GM12878 (cell line): ENCODE data around the gene SNRPA1. TPM values are rescaled to one million over a fixed set of nuclear protein-coding genes. Genes with fewer than 3 reads are reported as not detected.

Experiments used
- ATAC-seq: fragments of 200-7000 bp; cut with Tn5 transposase; 3 replicates; pipeline ENCODE4 v1.9.1; 2020; ENCODE audit warnings: mild to moderate bottlenecking, moderate library complexity
- BruUV-seq: library from RNA; stranded (reverse); fragments of 400-500 nt; replicated peaks from 2 replicates; lab custom pipeline; 2021; lab: Mats Ljungman, UMichigan
- CTCF ChIA-PET: fragments of 300-600 bp; sonication (Branson Sonifier 250); formaldehyde crosslinking; extraction: SDS; loops from one replicate; lab custom pipeline; 2021; ENCODE audit warnings: inconsistent platforms; lab: Yijun Ruan, JAX
- POLR2A ChIA-PET: fragments of 350-600 bp; formaldehyde crosslinking; extraction: SDS; loops from one replicate; lab custom pipeline; 2021; ENCODE audit warnings: inconsistent platforms; lab: Charles Lee
- RAD21 ChIA-PET: fragments of 300-600 bp; sonication (Branson Sonifier 250); formaldehyde crosslinking; loops from one replicate; lab custom pipeline; 2023; ENCODE audit warnings: antibody characterized with exemption; ENCODE audit not compliant: unreplicated experiment; lab: Charles Lee
- SMC1A ChIA-PET: fragments of 300-600 bp; sonication (Branson Sonifier 250); formaldehyde crosslinking; loops from one replicate; lab custom pipeline; 2023; ENCODE audit not compliant: unreplicated experiment, uncharacterized antibody; lab: Charles Lee
- DNase-seq: peaks from one replicate; pipeline ENCODE4 v3.0.0-alpha.2; 2011; ENCODE audit warnings: low read depth, low spot score
- FAIRE-seq: peaks from 3 replicates; lab custom pipeline; 2011; peaks lifted over from hg19 to GRCh38; lab: Jason Lieb, UNC
- H2AFZ ChIP-seq: 2 replicates; pipeline ENCODE4 v1.6.0; 2011; ENCODE audit warnings: low read depth, low read length, control low read depth; ENCODE audit not compliant: control insufficient read depth
- H3K27ac ChIP-seq: 2 replicates; pipeline ENCODE4 v1.5.1; 2011; ENCODE audit warnings: control low read depth; ENCODE audit not compliant: control insufficient read depth, insufficient read depth
- H3K27me3 ChIP-seq, 2 experiments: replicated peaks in 1 of 2; 2 replicates each; pipeline versions ENCODE4 v1.6.0 to v1.6.1; 2011; ENCODE audit warnings: low read length in 1 of 2; ENCODE audit not compliant: control insufficient read depth in 2 of 2, insufficient read depth in 2 of 2
- H3K36me3 ChIP-seq, 2 experiments: 2 replicates each; pipeline ENCODE4 v1.5.1; 2011; ENCODE audit warnings: low read length in 1 of 2; ENCODE audit not compliant: control insufficient read depth in 2 of 2, insufficient read depth in 2 of 2
- H3K4me1 ChIP-seq: 2 replicates; pipeline ENCODE4 v1.6.1; 2011; ENCODE audit warnings: mild to moderate bottlenecking, low read length, moderate library complexity, mixed read lengths; ENCODE audit not compliant: control insufficient read depth, insufficient read depth
- H3K4me2 ChIP-seq: 2 replicates; pipeline ENCODE4 v1.6.0; 2011; ENCODE audit warnings: control low read depth; ENCODE audit not compliant: control insufficient read depth, insufficient read depth
- H3K4me3 ChIP-seq: fragments of 200-600 bp; sonication (generic); 2 replicates; pipeline ENCODE4 v1.5.1; 2016
- H3K79me2 ChIP-seq: 2 replicates; pipeline ENCODE4 v1.6.0; 2011; ENCODE audit warnings: low read length; ENCODE audit not compliant: control insufficient read depth, insufficient read depth
- H3K9ac ChIP-seq: 2 replicates; pipeline ENCODE4 v1.8.0; 2011; ENCODE audit warnings: low read length, control low read depth, mixed read lengths; ENCODE audit not compliant: control insufficient read depth, insufficient read depth
- H3K9me3 ChIP-seq: replicated peaks from 3 replicates; pipeline ENCODE4 v1.5.1; 2011; ENCODE audit warnings: mild to moderate bottlenecking, low read length; ENCODE audit not compliant: control insufficient read depth, insufficient read depth
- H4K20me1 ChIP-seq: 2 replicates; pipeline ENCODE4 v1.6.0; 2011; ENCODE audit not compliant: control insufficient read depth, insufficient read depth
- BCL11A ChIP-seq: IDR thresholded peaks from 2 replicates; pipeline ENCODE4 v1.6.1; 2011; ENCODE audit warnings: low read depth, low read length
- BRCA1 ChIP-seq: IDR thresholded peaks from 2 replicates; pipeline ENCODE4 v1.6.1; 2011; ENCODE audit warnings: low read depth, low read length, improper control_type of control experiment
- CHD4 ChIP-seq: fragments of 200-600 bp; sonication (generic); IDR thresholded peaks from 2 replicates; pipeline ENCODE4 v1.6.1; 2016; ENCODE audit warnings: mild to moderate bottlenecking
- ETV6 ChIP-seq, 2 experiments: fragments of 450-650 bp in 1 of 2; IDR thresholded peaks in 1 of 2; conservative IDR thresholded peaks in 1 of 2; 2 replicates each; pipeline ENCODE4 v1.6.1; 2014; ENCODE audit warnings: antibody characterized with exemption in 1 of 2, borderline replicate concordance in 1 of 2, low read depth in 1 of 2, mild to moderate bottlenecking in 1 of 2, moderate library complexity in 1 of 2
- HDAC6 ChIP-seq: fragments of 200-600 bp; sonication (generic); IDR thresholded peaks from one replicate; pipeline ENCODE4 v1.8.0; 2017; ENCODE audit warnings: antibody characterized with exemption; ENCODE audit not compliant: unreplicated experiment
- NFYA ChIP-seq: IDR thresholded peaks from 2 replicates; pipeline ENCODE4 v1.6.1; 2011; ENCODE audit warnings: low read depth, mild to moderate bottlenecking, low read length, improper control_type of control experiment, borderline replicate concordance
- NR2F1 ChIP-seq: fragments of 450-650 bp; conservative IDR thresholded peaks from 2 replicates; pipeline ENCODE4 v1.6.1; 2017; ENCODE audit warnings: mild to moderate bottlenecking
- POLR2AphosphoS2 ChIP-seq: IDR thresholded peaks from 2 replicates; pipeline ENCODE4 v1.6.1; 2011; ENCODE audit warnings: low read depth, mild to moderate bottlenecking, low read length, improper control_type of control experiment, moderate library complexity
- RB1 ChIP-seq: fragments of 450-650 bp; formaldehyde crosslinking; IDR thresholded peaks from 2 replicates; pipeline ENCODE4 v1.6.1; 2017; ENCODE audit warnings: mild to moderate bottlenecking, borderline replicate concordance
- SPI1 ChIP-seq: IDR thresholded peaks from 2 replicates; pipeline ENCODE4 v1.6.1; 2011; ENCODE audit warnings: low read depth, mild to moderate bottlenecking, low read length, moderate library complexity, borderline replicate concordance; ENCODE audit not compliant: insufficient read depth
- SREBF2 ChIP-seq: IDR thresholded peaks from 2 replicates; pipeline ENCODE4 v1.6.1; 2012; ENCODE audit warnings: mild to moderate bottlenecking, low read length
- WGBS: methylation state at CpG from one replicate; pipeline ENCODE4 v1.1.6; 2016; ENCODE audit warnings: low lambda C conversion rate; ENCODE audit not compliant: insufficient replicate concordance, insufficient coverage; ENCODE audit errors: missing lambda C conversion rate; 5-methylcytosine and 5-hydroxymethylcytosine counted together
- in situ Hi-C: fragments of 300-500 bp; cut with MboI; formaldehyde crosslinking; loops from 9 replicates; pipeline ENCODE4 v1.14.3; 2018; ENCODE audit warnings: mixed read lengths
- intact Hi-C: fragments of 100-400 bp; cut with micrococcal nuclease; formaldehyde crosslinking; loops from one replicate; pipeline ENCODE4 v1.14.2; 2022; ENCODE audit not compliant: unreplicated experiment
- polyA plus RNA-seq, 11 experiments: library from polyadenylated mRNA; depleted of rRNA in 4 of 11; unstranded in 6 of 11; stranded (reverse) in 5 of 11; fragments of >200 nt; fragmentation: Nextera tagmentation in 4 of 11; fragmentation: Illumina TruSeq in 1 of 11; extraction: Ambion mirVana in 4 of 11; extraction: Trizol in 1 of 11; gene quantifications; 1 replicate in 1 of 11; 2 replicates in 10 of 11; pipeline versions ENCODE4 v1.2.1 to v1.2.3, GENCODE V29; 2011 to 2016; ENCODE audit warnings: inconsistent platforms in 2 of 11, missing spikeins in 2 of 11, low read depth in 1 of 11
- total RNA-seq, 4 experiments: library from RNA; depleted of rRNA in 3 of 4; stranded (reverse); fragments of >200 nt in 3 of 4; fragmentation: Illumina TruSeq in 1 of 4; extraction: Trizol in 1 of 4; gene quantifications; 2 replicates each; pipeline versions ENCODE4 v1.2.1 to v1.2.3, GENCODE V29; 2013 to 2021
- TF ChIP-seq, protein P1 (sequence below): fragments of 450-650 bp; formaldehyde crosslinking; IDR thresholded peaks from 2 replicates; pipeline ENCODE4 v1.4.0; 2022; ENCODE audit warnings: mild to moderate bottlenecking, moderate library complexity
- TF ChIP-seq, protein P2 (sequence below): fragments of 450-650 bp; IDR thresholded peaks from 2 replicates; pipeline ENCODE4 v1.6.1; 2018; ENCODE audit warnings: borderline replicate concordance, mild to moderate bottlenecking; ENCODE audit not compliant: partially characterized antibody
- TF ChIP-seq, protein P3 (sequence below): IDR thresholded peaks from 2 replicates; pipeline ENCODE4 v1.6.1; 2011; ENCODE audit warnings: mild to moderate bottlenecking, low read depth, low read length, moderate library complexity; ENCODE audit not compliant: insufficient replicate concordance

The SNRPA1 gene
- total and polyA plus RNA-seq, 10 of the 15 experiments (the other 5 are each of a cell fraction or from before 2014, with no cell fraction given): 59.9 to 267 (median 161) TPM

DNA sequence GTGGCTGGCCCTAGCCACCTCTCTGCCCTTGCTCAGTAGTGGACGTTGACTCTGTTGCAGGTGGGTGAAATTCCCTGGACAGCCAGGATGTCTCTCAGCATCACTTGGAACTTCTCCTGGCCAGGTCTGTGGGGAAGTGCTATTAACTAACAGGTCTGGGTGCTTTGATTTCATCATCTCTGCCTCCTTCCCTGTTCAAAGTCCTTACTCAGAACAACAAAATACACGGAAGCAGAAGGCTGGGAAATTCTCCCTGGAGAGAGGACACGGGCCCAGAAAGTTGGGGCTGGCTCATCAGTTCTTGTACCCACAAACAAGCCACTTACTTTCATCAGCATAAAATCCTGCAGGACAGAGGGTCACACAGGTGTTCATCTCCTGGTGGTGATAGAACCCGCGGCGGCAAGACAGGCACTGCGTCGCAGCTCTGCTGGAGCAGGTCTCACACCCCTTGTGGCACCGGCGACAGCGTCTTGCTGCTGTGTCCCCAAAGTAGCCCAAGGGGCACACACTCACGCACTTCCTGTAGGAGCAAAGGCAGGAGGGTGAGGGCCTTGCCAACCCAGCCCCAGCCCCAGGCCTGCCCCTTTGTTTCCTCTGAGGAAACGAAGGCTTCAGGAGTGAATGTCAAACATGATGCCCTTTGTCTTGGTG is 29.6 kb upstream of the SNRPA1 start:
- intact Hi-C loops: no loop called here
- Histone ChIP-seq H3K9ac (no peak overlapping the region), H3K36me3 (no peaks in the 10 kb centered on the region), H3K27ac (no peak overlapping the region), H2AFZ (no peak overlapping the region), H4K20me1 (no peaks in the 10 kb centered on the region), H3K9me3 (no peaks in the 10 kb centered on the region), H3K27me3 (peaks cover 3 to 5% of the 10 kb centered on the region in 2 experiments)
- 53% methylated on average over 13 of the region's 13 CpGs for WGBS
- ATAC-seq: no peak
- CTCF ChIA-PET: interaction anchor here (1.2 kb wide), 1 partner anchor 317 kb away, joined by 3 read pairs; no protein-coding TSS in a partner anchor
- SMC1A ChIA-PET: no interaction called here
- TF ChIP-seq POLR2AphosphoS2 (no peak), ETV6 (conservative IDR thresholded peaks at IDR 0.05 in 1 of 2, IDR thresholded peaks at IDR 0.05 in 1 of 2; ENCODE audit: borderline replicate concordance in 1 of 2, low read depth in 1 of 2) (no peak), NR2F1 (no peak), HDAC6 (no peak), SPI1 (no peak), RB1 (no peak), BRCA1 (no peak), BCL11A (no peak), SREBF2 (no peak), CHD4 (no peak), NFYA (no peak)
- TF ChIP-seq, protein P1, sequence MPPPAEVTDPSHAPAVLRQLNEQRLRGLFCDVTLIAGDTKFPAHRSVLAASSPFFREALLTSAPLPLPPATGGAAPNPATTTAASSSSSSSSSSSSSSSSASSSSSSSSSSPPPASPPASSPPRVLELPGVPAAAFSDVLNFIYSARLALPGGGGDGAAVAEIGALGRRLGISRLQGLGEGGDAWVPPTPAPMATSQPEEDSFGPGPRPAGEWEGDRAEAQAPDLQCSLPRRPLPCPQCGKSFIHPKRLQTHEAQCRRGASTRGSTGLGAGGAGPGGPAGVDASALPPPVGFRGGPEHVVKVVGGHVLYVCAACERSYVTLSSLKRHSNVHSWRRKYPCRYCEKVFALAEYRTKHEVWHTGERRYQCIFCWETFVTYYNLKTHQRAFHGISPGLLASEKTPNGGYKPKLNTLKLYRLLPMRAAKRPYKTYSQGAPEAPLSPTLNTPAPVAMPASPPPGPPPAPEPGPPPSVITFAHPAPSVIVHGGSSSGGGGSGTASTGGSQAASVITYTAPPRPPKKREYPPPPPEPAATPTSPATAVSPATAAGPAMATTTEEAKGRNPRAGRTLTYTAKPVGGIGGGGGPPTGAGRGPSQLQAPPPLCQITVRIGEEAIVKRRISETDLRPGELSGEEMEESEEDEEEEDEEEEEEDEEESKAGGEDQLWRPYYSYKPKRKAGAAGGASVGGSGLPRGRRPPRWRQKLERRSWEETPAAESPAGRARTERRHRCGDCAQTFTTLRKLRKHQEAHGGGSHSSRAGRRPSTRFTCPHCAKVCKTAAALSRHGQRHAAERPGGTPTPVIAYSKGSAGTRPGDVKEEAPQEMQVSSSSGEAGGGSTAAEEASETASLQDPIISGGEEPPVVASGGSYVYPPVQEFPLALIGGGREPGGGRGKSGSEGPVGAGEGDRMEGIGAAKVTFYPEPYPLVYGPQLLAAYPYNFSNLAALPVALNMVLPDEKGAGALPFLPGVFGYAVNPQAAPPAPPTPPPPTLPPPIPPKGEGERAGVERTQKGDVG (CRISPR knock-in tag): no peak
- TF ChIP-seq, protein P2, sequence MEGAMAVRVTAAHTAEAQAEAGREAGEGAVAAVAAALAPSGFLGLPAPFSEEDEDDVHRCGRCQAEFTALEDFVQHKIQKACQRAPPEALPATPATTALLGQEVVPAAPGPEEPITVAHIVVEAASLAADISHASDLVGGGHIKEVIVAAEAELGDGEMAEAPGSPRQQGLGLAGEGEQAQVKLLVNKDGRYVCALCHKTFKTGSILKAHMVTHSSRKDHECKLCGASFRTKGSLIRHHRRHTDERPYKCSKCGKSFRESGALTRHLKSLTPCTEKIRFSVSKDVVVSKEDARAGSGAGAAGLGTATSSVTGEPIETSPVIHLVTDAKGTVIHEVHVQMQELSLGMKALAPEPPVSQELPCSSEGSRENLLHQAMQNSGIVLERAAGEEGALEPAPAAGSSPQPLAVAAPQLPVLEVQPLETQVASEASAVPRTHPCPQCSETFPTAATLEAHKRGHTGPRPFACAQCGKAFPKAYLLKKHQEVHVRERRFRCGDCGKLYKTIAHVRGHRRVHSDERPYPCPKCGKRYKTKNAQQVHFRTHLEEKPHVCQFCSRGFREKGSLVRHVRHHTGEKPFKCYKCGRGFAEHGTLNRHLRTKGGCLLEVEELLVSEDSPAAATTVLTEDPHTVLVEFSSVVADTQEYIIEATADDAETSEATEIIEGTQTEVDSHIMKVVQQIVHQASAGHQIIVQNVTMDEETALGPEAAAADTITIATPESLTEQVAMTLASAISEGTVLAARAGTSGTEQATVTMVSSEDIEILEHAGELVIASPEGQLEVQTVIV: no peak
- TF ChIP-seq, protein P3, sequence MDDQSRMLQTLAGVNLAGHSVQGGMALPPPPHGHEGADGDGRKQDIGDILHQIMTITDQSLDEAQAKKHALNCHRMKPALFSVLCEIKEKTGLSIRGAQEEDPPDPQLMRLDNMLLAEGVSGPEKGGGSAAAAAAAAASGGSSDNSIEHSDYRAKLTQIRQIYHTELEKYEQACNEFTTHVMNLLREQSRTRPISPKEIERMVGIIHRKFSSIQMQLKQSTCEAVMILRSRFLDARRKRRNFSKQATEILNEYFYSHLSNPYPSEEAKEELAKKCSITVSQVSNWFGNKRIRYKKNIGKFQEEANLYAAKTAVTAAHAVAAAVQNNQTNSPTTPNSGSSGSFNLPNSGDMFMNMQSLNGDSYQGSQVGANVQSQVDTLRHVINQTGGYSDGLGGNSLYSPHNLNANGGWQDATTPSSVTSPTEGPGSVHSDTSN: no peak
- TF ChIP-seq, all 136 proteins: peak for 0
- BruUV-seq: no TSS peak
- H3K4me2 ChIP-seq: no peak overlapping the region
- ChIA-PET RAD21 (no interaction called here), POLR2A (no interaction called here)
- in situ Hi-C loops: no loop called here
- FAIRE-seq (no peak), DNase-seq (no peak)
- no peak overlapping the region for H3K4me3 ChIP-seq
- no peaks in the 10 kb centered on the region for H3K4me1 ChIP-seq
- H3K79me2 ChIP-seq: no peaks in the 10 kb centered on the region
